HepG2 (cell line): ENCODE data around the gene SLC5A10. TPM values are rescaled to one million over a fixed set of nuclear protein-coding genes. Genes with fewer than 3 reads are reported as not detected.
A peak's percentile ranks its signal among the peaks of the same experiment; 100 is the strongest.

Experiments
- FOXC1 ChIP-seq: sonication (generic); formaldehyde crosslinking; IDR thresholded peaks from 2 replicates; pipeline ENCODE4 v1.8.0; 2022; ENCODE audit warnings: mild to moderate bottlenecking, missing genetic modification reagents, borderline replicate concordance
- HHEX ChIP-seq: IDR thresholded peaks from 2 replicates; pipeline ENCODE4 v1.6.1; 2016; ENCODE audit warnings: control low read depth
- MYC ChIP-seq: sonication (generic); formaldehyde crosslinking; IDR thresholded peaks from 2 replicates; pipeline ENCODE4 v1.9.0; 2021; ENCODE audit warnings: missing genetic modification reagents, borderline replicate concordance
- NFKB2 ChIP-seq: sonication (generic); formaldehyde crosslinking; IDR thresholded peaks from 2 replicates; pipeline ENCODE4 v1.4.0; 2020; ENCODE audit warnings: missing genetic modification reagents, borderline replicate concordance
- RBM22 ChIP-seq: fragments of 200-400 bp; formaldehyde crosslinking; optimal IDR thresholded peaks from 2 replicates; pipeline ENCODE3; 2017; ENCODE audit warnings: mild to moderate bottlenecking, low read length, moderate library complexity
- SSRP1 ChIP-seq: IDR thresholded peaks from 2 replicates; pipeline ENCODE4 v1.6.1; 2016; ENCODE audit warnings: control low read depth
- STAG1 ChIP-seq: sonication (generic); formaldehyde crosslinking; IDR thresholded peaks from 2 replicates; pipeline ENCODE4 v1.4.0; 2020; ENCODE audit warnings: missing genetic modification reagents
- TARDBP ChIP-seq: sonication (generic); formaldehyde crosslinking; IDR thresholded peaks from 2 replicates; pipeline ENCODE4 v1.8.0; 2022; ENCODE audit warnings: mild to moderate bottlenecking, missing genetic modification reagents
- TCF7 ChIP-seq: sonication (generic); IDR thresholded peaks from 2 replicates; pipeline ENCODE4 v1.6.1; 2016; ENCODE audit warnings: antibody characterized with exemption, low read depth
- U2AF1 ChIP-seq: fragments of 200-400 bp; formaldehyde crosslinking; optimal IDR thresholded peaks from 2 replicates; pipeline ENCODE3; 2017; ENCODE audit warnings: mild to moderate bottlenecking, low read depth, low read length
- YY1 ChIP-seq: IDR thresholded peaks from 2 replicates; pipeline ENCODE4 v1.6.1; 2011; ENCODE audit warnings: low read length, low read depth, moderate library complexity, mild to moderate bottlenecking; ENCODE audit not compliant: insufficient read depth, insufficient replicate concordance
- ZNF572 ChIP-seq: sonication (generic); formaldehyde crosslinking; IDR thresholded peaks from 2 replicates; pipeline ENCODE4 v1.5.1; 2020; ENCODE audit warnings: mild to moderate bottlenecking, missing genetic modification reagents
- ZNF607 ChIP-seq: sonication (generic); formaldehyde crosslinking; IDR thresholded peaks from 2 replicates; pipeline ENCODE4 v1.5.1; 2020; ENCODE audit warnings: missing genetic modification reagents, mild to moderate bottlenecking, borderline replicate concordance
- ZNF788 ChIP-seq: sonication (generic); formaldehyde crosslinking; IDR thresholded peaks from 2 replicates; pipeline ENCODE4 v1.5.0; 2020; ENCODE audit warnings: mild to moderate bottlenecking, missing genetic modification reagents, borderline replicate concordance
- polyA plus RNA-seq, 8 experiments: library from polyadenylated mRNA; depleted of rRNA in 3 of 8; stranded (reverse) in 7 of 8; unstranded in 1 of 8; fragments of >200 nt; fragmentation: Illumina TruSeq in 4 of 8; extraction: Trizol in 4 of 8; gene quantifications; 2 replicates each; pipeline versions ENCODE4 v1.2.1 to v1.2.3, GENCODE V29; 2011 to 2016; ENCODE audit warnings: low read depth in 4 of 8, missing spikeins in 1 of 8, mixed read lengths in 1 of 8; ENCODE audit not compliant: insufficient read depth in 1 of 8
- total RNA-seq, 5 experiments: library from RNA; depleted of rRNA; stranded (reverse); fragments of >200 nt; fragmentation: Illumina TruSeq; extraction: Trizol; gene quantifications; 2 replicates each; pipeline ENCODE4 v1.2.3, GENCODE V29; 2016; ENCODE audit warnings: low read depth in 1 of 5
- TF ChIP-seq, protein P1 (sequence below): fragments of 450-650 bp; IDR thresholded peaks from 2 replicates; pipeline ENCODE4 v1.6.1; 2016
- TF ChIP-seq, protein P2 (sequence below): sonication (generic); formaldehyde crosslinking; IDR thresholded peaks from 2 replicates; pipeline ENCODE4 v1.5.0; 2020; ENCODE audit warnings: missing genetic modification reagents
- TF ChIP-seq, protein P3 (sequence below): sonication (generic); formaldehyde crosslinking; IDR thresholded peaks from 2 replicates; pipeline ENCODE4 v1.4.0; 2020; ENCODE audit warnings: missing genetic modification reagents
- TF ChIP-seq, protein P4 (sequence below): sonication (generic); formaldehyde crosslinking; IDR thresholded peaks from 2 replicates; pipeline ENCODE4 v1.8.0; 2022; ENCODE audit warnings: mild to moderate bottlenecking, missing genetic modification reagents

Gene SLC5A10
- total and polyA plus RNA-seq, 2 of the 13 experiments (the other 11 are each of a cell fraction or from before 2014, with no cell fraction given): 0.05 TPM; not detected in 1

DNA sequence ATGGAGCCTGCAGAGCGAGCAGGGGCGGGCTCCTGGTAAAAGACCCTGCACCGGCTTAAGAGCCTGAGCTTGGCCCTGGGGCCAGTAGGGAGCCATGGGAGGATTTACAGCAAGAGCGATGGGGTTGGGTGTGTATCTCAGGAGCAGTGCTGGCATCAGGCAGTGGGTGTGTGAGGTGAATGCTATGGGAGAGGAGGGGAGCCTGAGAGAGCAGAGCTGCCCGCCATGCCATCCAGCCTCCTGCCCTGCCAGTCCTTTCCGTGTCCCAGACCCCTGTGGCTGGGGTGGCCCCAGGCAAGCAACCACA, 29.3 kb downstream of the SLC5A10 start (continued):
- TF ChIP-seq, protein P1, sequence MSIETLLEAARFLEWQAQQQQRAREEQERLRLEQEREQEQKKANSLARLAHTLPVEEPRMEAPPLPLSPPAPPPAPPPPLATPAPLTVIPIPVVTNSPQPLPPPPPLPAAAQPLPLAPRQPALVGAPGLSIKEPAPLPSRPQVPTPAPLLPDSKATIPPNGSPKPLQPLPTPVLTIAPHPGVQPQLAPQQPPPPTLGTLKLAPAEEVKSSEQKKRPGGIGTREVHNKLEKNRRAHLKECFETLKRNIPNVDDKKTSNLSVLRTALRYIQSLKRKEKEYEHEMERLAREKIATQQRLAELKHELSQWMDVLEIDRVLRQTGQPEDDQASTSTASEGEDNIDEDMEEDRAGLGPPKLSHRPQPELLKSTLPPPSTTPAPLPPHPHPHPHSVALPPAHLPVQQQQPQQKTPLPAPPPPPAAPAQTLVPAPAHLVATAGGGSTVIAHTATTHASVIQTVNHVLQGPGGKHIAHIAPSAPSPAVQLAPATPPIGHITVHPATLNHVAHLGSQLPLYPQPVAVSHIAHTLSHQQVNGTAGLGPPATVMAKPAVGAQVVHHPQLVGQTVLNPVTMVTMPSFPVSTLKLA: no peak
- TF ChIP-seq U2AF1 (peak; percentile 77), TCF7 (no peak), FOXC1 (0 out of 2 replicates have a peak, but pooled peaks have one; percentile 35), ZNF572 (0 out of 2 replicates have a peak, but pooled peaks have one; percentile 47), TARDBP (CRISPR knock-in tag) (0 out of 2 replicates have a peak, but pooled peaks have one; percentile 15), HHEX (CRISPR knock-in tag) (no peak), YY1 (no peak), STAG1 (0 out of 2 replicates have a peak, but pooled peaks have one; percentile 4), MYC (CRISPR knock-in tag) (0 out of 2 replicates have a peak, but pooled peaks have one; percentile 5), SSRP1 (CRISPR knock-in tag) (0 out of 2 replicates have a peak, but pooled peaks have one; percentile 8), ZNF788 (0 out of 2 replicates have a peak, but pooled peaks have one; percentile 6), ZNF607 (CRISPR knock-in tag) (no peak), RBM22 (peak; percentile 50), NFKB2 (CRISPR knock-in tag) (peak; percentile 3; the same call in 1 of the 2 replicates)
- TF ChIP-seq, protein P2, sequence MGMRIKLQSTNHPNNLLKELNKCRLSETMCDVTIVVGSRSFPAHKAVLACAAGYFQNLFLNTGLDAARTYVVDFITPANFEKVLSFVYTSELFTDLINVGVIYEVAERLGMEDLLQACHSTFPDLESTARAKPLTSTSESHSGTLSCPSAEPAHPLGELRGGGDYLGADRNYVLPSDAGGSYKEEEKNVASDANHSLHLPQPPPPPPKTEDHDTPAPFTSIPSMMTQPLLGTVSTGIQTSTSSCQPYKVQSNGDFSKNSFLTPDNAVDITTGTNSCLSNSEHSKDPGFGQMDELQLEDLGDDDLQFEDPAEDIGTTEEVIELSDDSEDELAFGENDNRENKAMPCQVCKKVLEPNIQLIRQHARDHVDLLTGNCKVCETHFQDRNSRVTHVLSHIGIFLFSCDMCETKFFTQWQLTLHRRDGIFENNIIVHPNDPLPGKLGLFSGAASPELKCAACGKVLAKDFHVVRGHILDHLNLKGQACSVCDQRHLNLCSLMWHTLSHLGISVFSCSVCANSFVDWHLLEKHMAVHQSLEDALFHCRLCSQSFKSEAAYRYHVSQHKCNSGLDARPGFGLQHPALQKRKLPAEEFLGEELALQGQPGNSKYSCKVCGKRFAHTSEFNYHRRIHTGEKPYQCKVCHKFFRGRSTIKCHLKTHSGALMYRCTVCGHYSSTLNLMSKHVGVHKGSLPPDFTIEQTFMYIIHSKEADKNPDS: 0 out of 2 replicates have a peak, but pooled peaks have one; percentile 29
- TF ChIP-seq, protein P3, sequence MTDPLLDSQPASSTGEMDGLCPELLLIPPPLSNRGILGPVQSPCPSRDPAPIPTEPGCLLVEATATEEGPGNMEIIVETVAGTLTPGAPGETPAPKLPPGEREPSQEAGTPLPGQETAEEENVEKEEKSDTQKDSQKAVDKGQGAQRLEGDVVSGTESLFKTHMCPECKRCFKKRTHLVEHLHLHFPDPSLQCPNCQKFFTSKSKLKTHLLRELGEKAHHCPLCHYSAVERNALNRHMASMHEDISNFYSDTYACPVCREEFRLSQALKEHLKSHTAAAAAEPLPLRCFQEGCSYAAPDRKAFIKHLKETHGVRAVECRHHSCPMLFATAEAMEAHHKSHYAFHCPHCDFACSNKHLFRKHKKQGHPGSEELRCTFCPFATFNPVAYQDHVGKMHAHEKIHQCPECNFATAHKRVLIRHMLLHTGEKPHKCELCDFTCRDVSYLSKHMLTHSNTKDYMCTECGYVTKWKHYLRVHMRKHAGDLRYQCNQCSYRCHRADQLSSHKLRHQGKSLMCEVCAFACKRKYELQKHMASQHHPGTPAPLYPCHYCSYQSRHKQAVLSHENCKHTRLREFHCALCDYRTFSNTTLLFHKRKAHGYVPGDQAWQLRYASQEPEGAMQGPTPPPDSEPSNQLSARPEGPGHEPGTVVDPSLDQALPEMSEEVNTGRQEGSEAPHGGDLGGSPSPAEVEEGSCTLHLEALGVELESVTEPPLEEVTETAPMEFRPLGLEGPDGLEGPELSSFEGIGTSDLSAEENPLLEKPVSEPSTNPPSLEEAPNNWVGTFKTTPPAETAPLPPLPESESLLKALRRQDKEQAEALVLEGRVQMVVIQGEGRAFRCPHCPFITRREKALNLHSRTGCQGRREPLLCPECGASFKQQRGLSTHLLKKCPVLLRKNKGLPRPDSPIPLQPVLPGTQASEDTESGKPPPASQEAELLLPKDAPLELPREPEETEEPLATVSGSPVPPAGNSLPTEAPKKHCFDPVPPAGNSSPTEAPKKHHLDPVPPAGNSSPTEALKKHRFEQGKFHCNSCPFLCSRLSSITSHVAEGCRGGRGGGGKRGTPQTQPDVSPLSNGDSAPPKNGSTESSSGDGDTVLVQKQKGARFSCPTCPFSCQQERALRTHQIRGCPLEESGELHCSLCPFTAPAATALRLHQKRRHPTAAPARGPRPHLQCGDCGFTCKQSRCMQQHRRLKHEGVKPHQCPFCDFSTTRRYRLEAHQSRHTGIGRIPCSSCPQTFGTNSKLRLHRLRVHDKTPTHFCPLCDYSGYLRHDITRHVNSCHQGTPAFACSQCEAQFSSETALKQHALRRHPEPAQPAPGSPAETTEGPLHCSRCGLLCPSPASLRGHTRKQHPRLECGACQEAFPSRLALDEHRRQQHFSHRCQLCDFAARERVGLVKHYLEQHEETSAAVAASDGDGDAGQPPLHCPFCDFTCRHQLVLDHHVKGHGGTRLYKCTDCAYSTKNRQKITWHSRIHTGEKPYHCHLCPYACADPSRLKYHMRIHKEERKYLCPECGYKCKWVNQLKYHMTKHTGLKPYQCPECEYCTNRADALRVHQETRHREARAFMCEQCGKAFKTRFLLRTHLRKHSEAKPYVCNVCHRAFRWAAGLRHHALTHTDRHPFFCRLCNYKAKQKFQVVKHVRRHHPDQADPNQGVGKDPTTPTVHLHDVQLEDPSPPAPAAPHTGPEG (CRISPR knock-in tag): peak; percentile 13; the same call in 1 of the 2 replicates
- TF ChIP-seq, protein P4, sequence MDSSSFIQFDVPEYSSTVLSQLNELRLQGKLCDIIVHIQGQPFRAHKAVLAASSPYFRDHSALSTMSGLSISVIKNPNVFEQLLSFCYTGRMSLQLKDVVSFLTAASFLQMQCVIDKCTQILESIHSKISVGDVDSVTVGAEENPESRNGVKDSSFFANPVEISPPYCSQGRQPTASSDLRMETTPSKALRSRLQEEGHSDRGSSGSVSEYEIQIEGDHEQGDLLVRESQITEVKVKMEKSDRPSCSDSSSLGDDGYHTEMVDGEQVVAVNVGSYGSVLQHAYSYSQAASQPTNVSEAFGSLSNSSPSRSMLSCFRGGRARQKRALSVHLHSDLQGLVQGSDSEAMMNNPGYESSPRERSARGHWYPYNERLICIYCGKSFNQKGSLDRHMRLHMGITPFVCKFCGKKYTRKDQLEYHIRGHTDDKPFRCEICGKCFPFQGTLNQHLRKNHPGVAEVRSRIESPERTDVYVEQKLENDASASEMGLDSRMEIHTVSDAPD (CRISPR knock-in tag): 0 out of 2 replicates have a peak, but pooled peaks have one; percentile 15
